OCI-M1 (cell line): Measurements from ENCODE around the gene SORCS2.

Experiments used
- DNase-seq: peaks from one replicate; lab custom pipeline; 2025; lab: John Stamatoyannopoulos, UW

The SORCS2 gene

GRCh38 chr4:7186031-7186430, 6.3 kb upstream of the SORCS2 start:
- DNase-seq: no peak

- no peak for DNase-seq
Observed at GRCh38 chr4:7186516-7187167, 5.7 kb upstream of the SORCS2 start.

GRCh38 chr4:7187168-7187535, 5.2 kb upstream of the SORCS2 start:
- no peak for DNase-seq

- no peak for DNase-seq
Observed at GRCh38 chr4:7187691-7188090, 4.6 kb upstream of the SORCS2 start.

GRCh38 chr4:7189066-7189465, 3.3 kb upstream of the SORCS2 start:
- no peak for DNase-seq

GRCh38 chr4:7189475-7190277, 2.7 kb upstream of the SORCS2 start:
- no peak for DNase-seq

- DNase-seq: no peak
Observed at GRCh38 chr4:7190278-7190594, 2.1 kb upstream of the SORCS2 start.

- no peak for DNase-seq
Observed at GRCh38 chr4:7190691-7191545, 1.4 kb upstream of the SORCS2 start.

- DNase-seq: no peak
Observed at GRCh38 chr4:7191546-7192251, 639 bp upstream of the SORCS2 start.

GRCh38 chr4:7193030-7193958, 956 bp downstream of the SORCS2 start:
- DNase-seq: no peak

GRCh38 chr4:7194251-7195140, 2.2 kb downstream of the SORCS2 start:
- no peak for DNase-seq

- no peak for DNase-seq
Observed at GRCh38 chr4:7195141-7195515, 2.8 kb downstream of the SORCS2 start.

- DNase-seq: no peak
Observed at GRCh38 chr4:7195546-7196287, 3.4 kb downstream of the SORCS2 start.

- no peak for DNase-seq
Observed at GRCh38 chr4:7196288-7196651, 3.9 kb downstream of the SORCS2 start.

GRCh38 chr4:7196736-7197135, 4.4 kb downstream of the SORCS2 start:
- no peak for DNase-seq

- no peak for DNase-seq
Observed at GRCh38 chr4:7197910-7198309, 5.6 kb downstream of the SORCS2 start.

- DNase-seq: no peak
Observed at GRCh38 chr4:7198440-7199128, 6.2 kb downstream of the SORCS2 start.

- no peak for DNase-seq
Observed at GRCh38 chr4:7199129-7199725, 6.9 kb downstream of the SORCS2 start.
